ENCODE results near the gene C22orf23. TPM values are rescaled to one million over a fixed set of nuclear protein-coding genes. Genes with fewer than 3 reads are reported as not detected.

Gene C22orf23
- total RNA-seq, 6 experiments from 2014 or later = 0.40 TPM; not detected in 5

DNA sequence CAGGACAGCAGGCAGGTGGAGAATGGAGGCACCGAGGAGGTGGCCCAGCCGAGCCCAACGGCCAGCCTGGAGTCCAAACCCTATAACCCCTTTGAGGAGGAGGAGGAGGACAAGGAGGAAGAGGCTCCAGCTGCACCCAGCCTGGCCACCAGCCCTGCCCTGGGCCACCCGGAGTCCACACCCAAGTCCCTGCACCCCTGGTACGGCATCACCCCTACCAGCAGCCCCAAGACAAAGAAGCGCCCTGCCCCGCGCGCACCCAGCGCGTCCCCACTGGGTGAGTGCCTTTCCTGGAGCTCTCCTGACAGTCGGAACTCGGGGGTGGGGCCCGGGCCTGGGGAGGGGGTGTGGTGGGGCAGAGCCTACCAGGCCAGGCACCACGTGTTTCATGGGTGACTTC is 27.6 kb downstream of the C22orf23 start:
- TF ChIP-seq, protein P1, sequence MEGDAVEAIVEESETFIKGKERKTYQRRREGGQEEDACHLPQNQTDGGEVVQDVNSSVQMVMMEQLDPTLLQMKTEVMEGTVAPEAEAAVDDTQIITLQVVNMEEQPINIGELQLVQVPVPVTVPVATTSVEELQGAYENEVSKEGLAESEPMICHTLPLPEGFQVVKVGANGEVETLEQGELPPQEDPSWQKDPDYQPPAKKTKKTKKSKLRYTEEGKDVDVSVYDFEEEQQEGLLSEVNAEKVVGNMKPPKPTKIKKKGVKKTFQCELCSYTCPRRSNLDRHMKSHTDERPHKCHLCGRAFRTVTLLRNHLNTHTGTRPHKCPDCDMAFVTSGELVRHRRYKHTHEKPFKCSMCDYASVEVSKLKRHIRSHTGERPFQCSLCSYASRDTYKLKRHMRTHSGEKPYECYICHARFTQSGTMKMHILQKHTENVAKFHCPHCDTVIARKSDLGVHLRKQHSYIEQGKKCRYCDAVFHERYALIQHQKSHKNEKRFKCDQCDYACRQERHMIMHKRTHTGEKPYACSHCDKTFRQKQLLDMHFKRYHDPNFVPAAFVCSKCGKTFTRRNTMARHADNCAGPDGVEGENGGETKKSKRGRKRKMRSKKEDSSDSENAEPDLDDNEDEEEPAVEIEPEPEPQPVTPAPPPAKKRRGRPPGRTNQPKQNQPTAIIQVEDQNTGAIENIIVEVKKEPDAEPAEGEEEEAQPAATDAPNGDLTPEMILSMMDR (IDR thresholded peaks at IDR 0.05) = no peak
- no peak for TF ChIP-seq POLR2A (IDR thresholded peaks at IDR 0.05)
- no CpG with 5 or more reads among the region's 15 CpGs for WGBS (ENCODE audit: insufficient coverage, low coverage, low lambda C conversion rate, missing lambda C conversion rate)
- Histone ChIP-seq H3K36me3 (peaks cover 0 to 26% (median 5%) of the 10 kb centered on the region in 4 donors), H3K27me3 (no peaks in the 10 kb centered on the region), H3K9me3 (no peaks in the 10 kb centered on the region), H3K4me1 (no peaks in the 10 kb centered on the region), H3K4me3 (no peak overlapping the region), H3K27ac (no peak overlapping the region)
- intact Hi-C loops (cut with DNase I) = no loop called here
- ATAC-seq = no peak
- DNase-seq = no peak

DNA sequence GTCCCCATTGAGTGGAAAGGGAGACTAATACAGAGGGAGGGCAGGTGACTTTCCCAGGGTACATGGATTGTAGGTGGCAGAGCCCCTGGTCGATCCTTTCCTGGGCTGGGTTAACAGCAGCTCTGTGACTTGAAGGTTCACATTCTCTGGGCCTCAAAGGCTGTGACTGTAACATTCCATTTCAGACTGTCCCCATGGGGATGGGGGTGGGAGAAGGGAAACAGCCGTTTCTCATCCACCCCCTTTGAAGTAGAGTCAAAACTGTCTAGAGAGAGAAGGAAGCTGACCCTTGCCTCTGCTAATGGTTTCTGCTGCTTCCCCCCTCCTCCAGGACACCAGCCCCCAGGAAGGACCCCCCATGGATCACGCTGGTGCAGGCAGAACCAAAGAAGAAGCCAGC is 28.1 kb downstream of the C22orf23 start:
- Histone ChIP-seq H3K9me3 (no peaks in the 10 kb centered on the region), H3K27ac (no peak overlapping the region), H3K4me3 (no peak overlapping the region), H3K36me3 (peaks cover 0 to 26% (median 5%) of the 10 kb centered on the region in 4 donors), H3K4me1 (no peaks in the 10 kb centered on the region), H3K27me3 (no peaks in the 10 kb centered on the region)
- no CpG with 5 or more reads among the region's 3 CpGs for WGBS (ENCODE audit: insufficient coverage, low coverage, low lambda C conversion rate, missing lambda C conversion rate)
- ATAC-seq (no peak), DNase-seq (no peak)
- intact Hi-C loops (cut with DNase I) = no loop called here
- TF ChIP-seq, protein P1 (IDR thresholded peaks at IDR 0.05) = no peak
- TF ChIP-seq POLR2A (IDR thresholded peaks at IDR 0.05) = no peak

DNA sequence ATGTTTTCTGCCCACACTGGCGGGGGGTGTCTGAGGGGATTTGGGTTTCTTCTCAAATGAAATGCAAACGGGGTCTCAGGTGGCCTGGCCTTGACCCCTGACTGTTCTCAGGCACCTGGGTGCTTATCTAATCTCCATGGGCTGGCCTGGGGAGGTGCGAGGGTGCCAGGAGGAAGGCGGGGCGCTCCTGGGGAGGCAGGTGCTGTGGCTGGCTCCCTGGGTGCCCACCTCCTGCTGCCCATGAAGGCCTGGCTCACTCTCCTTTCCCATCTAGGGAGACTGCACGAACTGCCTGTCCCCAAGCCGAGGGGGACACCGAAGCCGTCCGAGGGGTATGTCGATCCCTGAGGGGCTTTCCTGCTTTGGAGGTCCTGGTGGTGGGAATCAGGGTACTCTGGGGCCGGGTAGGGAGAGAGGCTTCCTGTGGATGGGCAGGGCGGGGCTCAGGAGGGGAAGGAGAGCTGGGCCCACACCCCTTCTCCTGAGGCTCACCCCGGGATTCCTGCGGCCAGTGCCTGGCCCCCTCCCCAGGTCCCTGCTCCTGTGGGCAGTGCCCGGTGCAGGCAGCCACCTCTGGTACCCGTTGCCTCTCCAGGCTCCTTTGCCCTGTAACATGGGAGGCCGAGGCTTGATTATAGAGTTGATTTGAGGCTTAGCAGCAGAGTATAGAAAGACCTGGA is 28.9 kb downstream of the C22orf23 start:
- Histone ChIP-seq H3K27ac (no peak overlapping the region), H3K27me3 (no peaks in the 10 kb centered on the region), H3K9me3 (no peaks in the 10 kb centered on the region), H3K4me3 (no peak overlapping the region), H3K4me1 (no peaks in the 10 kb centered on the region), H3K36me3 (peaks cover 0 to 26% (median 5%) of the 10 kb centered on the region in 4 donors)
- no peak for TF ChIP-seq POLR2A (IDR thresholded peaks at IDR 0.05)
- TF ChIP-seq, protein P1 (IDR thresholded peaks at IDR 0.05) = no peak
- 85% methylated on average over 9 of the region's 18 CpGs for WGBS (ENCODE audit: insufficient coverage, low coverage, low lambda C conversion rate, missing lambda C conversion rate)
- intact Hi-C loops (cut with DNase I) = no loop called here
- no peak for ATAC-seq
- DNase-seq = no peak

DNA sequence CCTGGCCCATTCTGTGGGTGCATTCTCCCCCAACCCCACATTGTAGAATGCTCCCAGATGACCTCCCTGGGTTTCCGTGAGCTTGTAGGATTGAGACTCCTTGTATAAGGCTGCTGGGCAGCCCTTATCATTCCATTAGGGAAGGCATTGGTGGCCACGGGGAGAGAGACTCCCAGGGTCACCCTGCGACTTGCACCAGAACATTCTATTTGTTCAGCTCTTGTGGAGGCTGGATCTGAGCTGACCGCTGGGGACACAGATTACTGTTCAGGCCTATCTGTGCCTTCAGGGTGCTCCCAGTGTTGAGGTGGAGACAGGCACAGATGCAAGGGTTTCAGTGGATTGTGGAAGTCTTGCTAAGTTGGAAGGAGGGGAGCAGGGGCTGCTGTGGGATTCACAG is 29.5 kb downstream of the C22orf23 start:
- Histone ChIP-seq H3K4me3 (no peak overlapping the region), H3K27me3 (no peaks in the 10 kb centered on the region), H3K27ac (no peak overlapping the region), H3K9me3 (no peaks in the 10 kb centered on the region), H3K36me3 (peaks cover 0 to 26% (median 5%) of the 10 kb centered on the region in 4 donors), H3K4me1 (no peaks in the 10 kb centered on the region)
- WGBS (ENCODE audit: insufficient coverage, low coverage, low lambda C conversion rate, missing lambda C conversion rate) = 100% methylated on average over 1 of the region's 4 CpGs
- TF ChIP-seq, protein P1 (IDR thresholded peaks at IDR 0.05) = no peak
- no peak for TF ChIP-seq POLR2A (IDR thresholded peaks at IDR 0.05)
- intact Hi-C loops (cut with DNase I) = no loop called here
- DNase-seq (no peak), ATAC-seq (no peak)
